Astrocyte of the spinal cord (primary cell): ENCODE measurements around the gene CMSS1.

Source experiments
- DNase-seq: peaks from one replicate; pipeline ENCODE4 v3.0.0; 2011; ENCODE audit warnings: low read depth, low spot score
- H3K4me3 ChIP-seq: 2 replicates; pipeline ENCODE4 v1.5.1; 2011; ENCODE audit warnings: low read depth, mild to moderate bottlenecking, low read length, moderate library complexity
- in situ Hi-C: cut with HindIII; loops from 2 replicates; pipeline ENCODE4 v1.10.0; 2017; ENCODE audit warnings: low sequenced_read_pairs
- TF ChIP-seq, protein P1 (sequence below): IDR thresholded peaks from 2 replicates; pipeline ENCODE4 v1.5.1; 2012; ENCODE audit warnings: low read depth, mild to moderate bottlenecking, low read length, inconsistent platforms

The CMSS1 gene

DNA sequence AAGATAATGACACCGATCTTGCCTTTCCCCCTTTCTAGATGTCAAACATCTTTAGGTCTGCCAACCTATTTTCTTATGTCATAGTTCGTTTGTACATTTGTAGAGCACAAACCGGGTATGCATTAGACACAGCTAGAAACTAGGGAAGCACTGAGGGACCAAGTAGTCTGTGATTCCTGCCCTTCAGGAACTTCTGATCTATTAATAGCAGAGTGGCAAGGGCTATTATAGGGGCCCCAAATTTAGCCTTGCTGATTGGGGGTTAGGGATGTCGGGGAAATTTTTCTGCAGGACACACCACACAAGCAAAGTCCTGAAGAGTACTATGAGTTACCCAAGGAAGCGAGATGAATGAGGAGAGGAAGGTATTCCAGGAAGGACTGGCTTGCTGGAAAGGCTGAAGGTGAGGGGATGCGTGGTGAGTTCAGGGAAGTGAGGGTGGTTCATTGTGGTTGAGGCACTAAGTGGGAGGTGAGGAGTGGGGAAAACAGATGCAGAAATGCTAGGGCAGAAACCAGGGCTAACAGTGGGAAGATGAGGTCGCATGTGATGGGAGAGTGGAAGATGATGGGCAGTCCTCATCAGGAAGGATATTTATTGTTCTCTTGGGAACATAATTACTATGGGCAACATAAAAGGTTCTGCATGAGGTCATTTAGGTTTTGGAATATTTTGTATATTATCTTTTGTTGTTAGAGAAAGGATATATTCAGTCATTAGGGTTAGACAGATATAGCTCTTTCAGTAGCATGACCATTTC is 144.3 kb downstream of the CMSS1 start:
- TF ChIP-seq, protein P1, sequence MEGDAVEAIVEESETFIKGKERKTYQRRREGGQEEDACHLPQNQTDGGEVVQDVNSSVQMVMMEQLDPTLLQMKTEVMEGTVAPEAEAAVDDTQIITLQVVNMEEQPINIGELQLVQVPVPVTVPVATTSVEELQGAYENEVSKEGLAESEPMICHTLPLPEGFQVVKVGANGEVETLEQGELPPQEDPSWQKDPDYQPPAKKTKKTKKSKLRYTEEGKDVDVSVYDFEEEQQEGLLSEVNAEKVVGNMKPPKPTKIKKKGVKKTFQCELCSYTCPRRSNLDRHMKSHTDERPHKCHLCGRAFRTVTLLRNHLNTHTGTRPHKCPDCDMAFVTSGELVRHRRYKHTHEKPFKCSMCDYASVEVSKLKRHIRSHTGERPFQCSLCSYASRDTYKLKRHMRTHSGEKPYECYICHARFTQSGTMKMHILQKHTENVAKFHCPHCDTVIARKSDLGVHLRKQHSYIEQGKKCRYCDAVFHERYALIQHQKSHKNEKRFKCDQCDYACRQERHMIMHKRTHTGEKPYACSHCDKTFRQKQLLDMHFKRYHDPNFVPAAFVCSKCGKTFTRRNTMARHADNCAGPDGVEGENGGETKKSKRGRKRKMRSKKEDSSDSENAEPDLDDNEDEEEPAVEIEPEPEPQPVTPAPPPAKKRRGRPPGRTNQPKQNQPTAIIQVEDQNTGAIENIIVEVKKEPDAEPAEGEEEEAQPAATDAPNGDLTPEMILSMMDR, result no peak
- DNase-seq, result no peak
- in situ Hi-C loops, result no loop called here
- H3K4me3 ChIP-seq, result no peak overlapping the region

DNA sequence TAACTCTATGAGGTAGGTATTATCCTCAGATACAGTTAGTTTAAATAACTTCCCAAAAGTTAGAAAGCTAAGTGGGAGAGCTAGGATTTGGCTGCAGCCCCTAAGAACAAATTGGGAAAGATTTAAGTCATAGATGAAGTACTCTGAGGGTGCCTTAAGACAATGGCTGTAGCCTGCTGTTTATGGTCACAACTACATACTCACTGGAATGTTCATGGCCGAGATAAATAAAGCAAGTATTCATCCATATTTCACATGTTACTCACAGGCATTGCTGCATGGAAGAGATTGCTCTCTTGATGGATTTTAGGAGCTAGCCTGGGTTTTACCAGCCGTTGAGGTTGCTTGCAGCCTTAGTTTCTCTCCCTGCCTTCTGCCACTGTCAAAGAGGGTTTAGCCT is 145.0 kb downstream of the CMSS1 start:
- in situ Hi-C loops, result no loop called here
- peak; percentile 77 for DNase-seq
- H3K4me3 ChIP-seq, result no peak overlapping the region
- TF ChIP-seq, protein P1, result no peak

- TF ChIP-seq, protein P1, result no peak
- in situ Hi-C loops, result no loop called here
- no peak overlapping the region for H3K4me3 ChIP-seq
- DNase-seq, result peak; percentile 42
These were observed 147.4 kb downstream of the CMSS1 start for GRCh38 chr3:99965077-99965476.

GRCh38 chr3:99965681-99966408 is 148.2 kb downstream of the CMSS1 start:
- in situ Hi-C loops, result no loop called here
- H3K4me3 ChIP-seq, result no peak overlapping the region
- no peak for DNase-seq
- TF ChIP-seq, protein P1, result no peak

DNA sequence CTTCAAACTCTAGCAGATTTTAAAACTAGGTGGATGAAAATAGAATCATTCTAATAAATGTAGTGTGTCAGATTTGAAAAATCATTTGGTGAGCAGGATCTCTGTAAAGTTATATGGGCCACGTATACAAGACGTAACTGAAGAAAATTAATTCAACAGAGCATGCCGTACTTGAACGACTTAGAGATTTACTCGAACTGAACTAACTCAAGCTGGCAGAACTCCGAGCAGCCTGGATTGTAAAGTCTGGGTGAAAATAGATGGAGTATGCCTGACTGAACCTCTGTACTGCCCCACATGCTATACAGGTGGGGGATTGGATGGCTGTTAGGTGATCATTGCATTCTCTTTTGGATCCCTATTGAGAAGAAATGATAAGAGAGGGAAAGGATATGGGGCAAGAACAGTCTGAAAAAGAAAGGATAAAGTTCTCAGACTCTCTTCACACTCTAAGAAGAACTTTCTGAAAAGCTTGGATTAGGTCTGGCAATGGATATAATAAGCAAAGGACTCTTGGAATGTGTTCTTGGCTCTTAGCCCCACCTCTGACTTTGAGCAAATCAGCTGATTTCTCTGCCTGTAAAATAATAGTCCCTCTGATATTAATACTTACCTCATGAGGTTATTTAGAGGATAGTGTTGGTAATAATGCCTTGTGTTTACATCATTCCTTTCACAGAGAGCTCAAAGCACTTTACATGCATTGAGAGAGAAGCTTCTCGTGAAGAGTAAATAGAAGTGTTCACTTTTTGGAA is 149.2 kb downstream of the CMSS1 start:
- TF ChIP-seq, protein P1, result no peak
- H3K4me3 ChIP-seq, result no peak overlapping the region
- in situ Hi-C loops, result no loop called here
- peak; percentile 48 for DNase-seq

DNA sequence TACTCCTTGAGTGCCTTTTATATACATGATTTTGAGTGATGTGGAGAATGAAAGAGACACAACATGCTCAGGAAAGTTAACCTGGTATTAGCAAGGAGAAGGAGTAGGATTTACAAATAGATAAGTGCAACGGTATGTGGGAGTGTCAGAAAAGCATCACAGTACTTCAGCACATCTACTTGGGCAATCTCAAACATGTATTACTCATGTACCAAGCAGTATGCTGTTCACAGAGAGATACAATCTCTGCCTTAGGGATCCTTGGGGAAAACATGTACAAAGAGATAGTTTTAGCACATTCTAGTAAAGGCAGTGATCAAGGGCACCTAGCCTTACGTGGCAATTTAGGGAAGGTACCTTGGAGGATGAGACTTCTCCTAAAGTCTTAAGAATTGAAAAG is 150.1 kb downstream of the CMSS1 start:
- TF ChIP-seq, protein P1, result no peak

More for the DNA sequence above, 150.1 kb downstream of the CMSS1 start:
- DNase-seq, result no peak
- H3K4me3 ChIP-seq, result no peak overlapping the region
- in situ Hi-C loops, result no loop called here
